NT2/D1 (cell line): Measurements from ENCODE around the gene PEX16.

ENCODE experiments used
- SUZ12 ChIP-seq: IDR thresholded peaks from 2 replicates; pipeline ENCODE4 v1.6.1; 2011; ENCODE audit not compliant: insufficient read length, insufficient read depth; ENCODE audit errors: extremely low read depth
- YY1 ChIP-seq: IDR thresholded peaks from 2 replicates; pipeline ENCODE4 v1.6.1; 2011; ENCODE audit not compliant: insufficient read length, insufficient read depth
- ZNF274 ChIP-seq: IDR thresholded peaks from 2 replicates; pipeline ENCODE4 v1.6.1; 2011; ENCODE audit warnings: mild to moderate bottlenecking, low read depth, low read length

- no peak for TF ChIP-seq ZNF274
- TF ChIP-seq YY1, result no peak
- no peak for TF ChIP-seq SUZ12
Observed at GRCh38 chr11:45884596-45885185, 33.0 kb downstream of the PEX16 start.
